Ovary (tissue), 9 donors: ENCODE results near the gene ZNF358. TPM values are rescaled to one million over a fixed set of nuclear protein-coding genes. Genes with fewer than 3 reads are reported as not detected.

Experiments
- DNase-seq, 5 donors: peaks; one replicate each; pipeline ENCODE4 v3.0.0-alpha.2; 2019 to 2020
- H3K27ac ChIP-seq, 2 donors: fragments of 200-600 bp; one replicate each; pipeline versions ENCODE4 v1.5.1 to v1.8.0; 2019 to 2022
- H3K27me3 ChIP-seq: fragments of 200-600 bp; one replicate; pipeline ENCODE4 v1.8.0; 2022
- H3K36me3 ChIP-seq: fragments of 200-600 bp; sonication (generic); one replicate; pipeline ENCODE4 v1.5.1; 2019
- H3K4me1 ChIP-seq: one replicate; pipeline ENCODE4 v1.8.1; 2013; ENCODE audit warnings: mild to moderate bottlenecking, moderate library complexity; ENCODE audit not compliant: insufficient read depth
- H3K4me3 ChIP-seq: fragments of 200-600 bp; sonication (generic); one replicate; pipeline ENCODE4 v1.5.1; 2017
- H3K9me3 ChIP-seq, 2 donors: fragments of 200-600 bp in 1 of 2; sonication (generic) in 1 of 2; one replicate each; pipeline versions ENCODE4 v1.5.1 to v1.8.1; 2013 to 2019; ENCODE audit warnings: mild to moderate bottlenecking in 1 of 2, moderate library complexity in 1 of 2
- EP300 ChIP-seq: sonication (generic); formaldehyde crosslinking; IDR thresholded peaks from one replicate; pipeline ENCODE4 v1.6.1; 2017; ENCODE audit warnings: antibody characterized with exemption
- POLR2A ChIP-seq: fragments of 450-650 bp; IDR thresholded peaks from one replicate; pipeline ENCODE4 v1.6.1; 2017; ENCODE audit warnings: antibody characterized with exemption, mild to moderate bottlenecking, moderate library complexity
- WGBS, 3 donors: extraction: QIAGEN DNeasy Blood & Tissue Kit in 1 of 3; methylation state at CpG; one replicate each; pipeline versions ENCODE4 v1.1.5 to v1.1.7; 2013 to 2017; 5-methylcytosine and 5-hydroxymethylcytosine counted together
- intact Hi-C, 4 donors: fragments of 100-400 bp; cut with DNase I; formaldehyde crosslinking; loops; one replicate each; pipeline versions ENCODE4 v1.11.0 to v1.15.1; 2022 to 2023
- polyA plus RNA-seq, 2 donors: library from polyadenylated mRNA; stranded (reverse); fragments of 200-250 nt in 1 of 2; fragments of 350-450 nt in 1 of 2; fragmentation: Illumina TruSeq in 1 of 2; extraction: RNeasy Lipid Tissue Mini Kit (QIAGEN cat#74804) in 1 of 2; gene quantifications; one replicate each; pipeline ENCODE4 v1.2.3, GENCODE V29; 2013 to 2014
- total RNA-seq, 7 donors: library from RNA; depleted of rRNA in 2 of 7; stranded (reverse); fragments of >200 nt in 2 of 7; fragmentation: NEBNext Ultra II Directional in 3 of 7; extraction: Animal tissue kit (Norgen Biotek cat#: 25700) in 3 of 7; gene quantifications; one replicate each; pipeline versions ENCODE4 v1.1.0 to v1.2.4, GENCODE V29; 2016 to 2023
- TF ChIP-seq, protein P1 (sequence below), 3 donors: fragments of 450-650 bp in 2 of 3; fragments of 200-600 bp in 1 of 3; IDR thresholded peaks; one replicate each; pipeline versions ENCODE4 v1.5.1 to v1.8.0; 2016 to 2022; ENCODE audit warnings: antibody characterized with exemption in 3 of 3, mild to moderate bottlenecking in 1 of 3
- donor health status: DM: no; HTN: no; CAD: no; lungs with moderate emphysema.
- donor health status: DM: no; HTN: no; CAD: no.
- donor health status: Bipolar disorder and iron deficiency.
- donor health status: DM: yes; HTN: yes; CAD: no.
- donor health status: DM: no; HTN: no; CAD: no.
- donor health status: DM: yes; HTN: yes; CAD: no.

The ZNF358 gene
- total and polyA plus RNA-seq, 9 donors: 9.2 to 112 (median 88.2) TPM

DNA sequence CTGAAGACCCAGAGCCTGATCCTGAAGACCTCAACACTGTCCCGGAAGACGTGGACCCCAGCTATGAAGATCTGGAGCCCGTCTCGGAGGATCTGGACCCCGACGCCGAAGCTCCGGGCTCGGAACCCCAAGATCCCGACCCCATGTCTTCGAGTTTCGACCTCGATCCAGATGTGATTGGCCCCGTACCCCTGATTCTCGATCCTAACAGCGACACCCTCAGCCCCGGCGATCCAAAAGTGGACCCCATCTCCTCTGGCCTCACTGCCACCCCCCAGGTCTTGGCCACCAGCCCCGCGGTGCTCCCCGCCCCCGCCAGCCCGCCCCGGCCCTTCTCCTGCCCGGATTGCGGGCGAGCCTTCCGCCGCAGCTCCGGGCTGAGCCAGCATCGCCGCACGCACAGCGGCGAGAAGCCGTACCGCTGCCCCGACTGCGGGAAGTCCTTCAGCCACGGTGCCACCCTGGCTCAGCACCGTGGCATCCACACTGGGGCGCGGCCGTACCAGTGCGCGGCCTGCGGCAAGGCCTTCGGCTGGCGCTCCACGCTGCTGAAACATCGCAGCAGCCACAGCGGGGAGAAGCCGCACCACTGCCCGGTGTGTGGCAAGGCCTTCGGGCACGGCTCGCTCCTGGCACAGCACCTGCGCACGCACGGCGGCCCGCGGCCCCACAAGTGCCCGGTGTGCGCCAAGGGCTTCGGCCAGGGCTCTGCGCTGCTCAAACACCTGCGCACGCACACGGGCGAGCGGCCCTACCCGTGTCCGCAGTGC lies 3.6 kb downstream of the ZNF358 start:
- Histone ChIP-seq H3K27ac (no peak overlapping the region), H3K9me3 (no peaks in the 10 kb centered on the region), H3K4me1 (peaks cover 20% of the 10 kb centered on the region), H3K4me3 (no peak overlapping the region), H3K27me3 (no peaks in the 10 kb centered on the region), H3K36me3 (no peaks in the 10 kb centered on the region)
- TF ChIP-seq EP300 (no peak), POLR2A (no peak)
- TF ChIP-seq, protein P1, sequence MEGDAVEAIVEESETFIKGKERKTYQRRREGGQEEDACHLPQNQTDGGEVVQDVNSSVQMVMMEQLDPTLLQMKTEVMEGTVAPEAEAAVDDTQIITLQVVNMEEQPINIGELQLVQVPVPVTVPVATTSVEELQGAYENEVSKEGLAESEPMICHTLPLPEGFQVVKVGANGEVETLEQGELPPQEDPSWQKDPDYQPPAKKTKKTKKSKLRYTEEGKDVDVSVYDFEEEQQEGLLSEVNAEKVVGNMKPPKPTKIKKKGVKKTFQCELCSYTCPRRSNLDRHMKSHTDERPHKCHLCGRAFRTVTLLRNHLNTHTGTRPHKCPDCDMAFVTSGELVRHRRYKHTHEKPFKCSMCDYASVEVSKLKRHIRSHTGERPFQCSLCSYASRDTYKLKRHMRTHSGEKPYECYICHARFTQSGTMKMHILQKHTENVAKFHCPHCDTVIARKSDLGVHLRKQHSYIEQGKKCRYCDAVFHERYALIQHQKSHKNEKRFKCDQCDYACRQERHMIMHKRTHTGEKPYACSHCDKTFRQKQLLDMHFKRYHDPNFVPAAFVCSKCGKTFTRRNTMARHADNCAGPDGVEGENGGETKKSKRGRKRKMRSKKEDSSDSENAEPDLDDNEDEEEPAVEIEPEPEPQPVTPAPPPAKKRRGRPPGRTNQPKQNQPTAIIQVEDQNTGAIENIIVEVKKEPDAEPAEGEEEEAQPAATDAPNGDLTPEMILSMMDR (IDR thresholded peaks at IDR 0.05): no peak
- intact Hi-C loops: loop anchor here in 1 of 4 donors (10.0 kb wide), 1 partner anchor 125 kb away; no protein-coding TSS in a partner anchor
- DNase-seq: peak in 1 of 5 donors; percentile 37
- 95 to 96% (median 95%) methylated on average over 66 to 74 of the region's 74 CpGs for WGBS, 3 donors

DNA sequence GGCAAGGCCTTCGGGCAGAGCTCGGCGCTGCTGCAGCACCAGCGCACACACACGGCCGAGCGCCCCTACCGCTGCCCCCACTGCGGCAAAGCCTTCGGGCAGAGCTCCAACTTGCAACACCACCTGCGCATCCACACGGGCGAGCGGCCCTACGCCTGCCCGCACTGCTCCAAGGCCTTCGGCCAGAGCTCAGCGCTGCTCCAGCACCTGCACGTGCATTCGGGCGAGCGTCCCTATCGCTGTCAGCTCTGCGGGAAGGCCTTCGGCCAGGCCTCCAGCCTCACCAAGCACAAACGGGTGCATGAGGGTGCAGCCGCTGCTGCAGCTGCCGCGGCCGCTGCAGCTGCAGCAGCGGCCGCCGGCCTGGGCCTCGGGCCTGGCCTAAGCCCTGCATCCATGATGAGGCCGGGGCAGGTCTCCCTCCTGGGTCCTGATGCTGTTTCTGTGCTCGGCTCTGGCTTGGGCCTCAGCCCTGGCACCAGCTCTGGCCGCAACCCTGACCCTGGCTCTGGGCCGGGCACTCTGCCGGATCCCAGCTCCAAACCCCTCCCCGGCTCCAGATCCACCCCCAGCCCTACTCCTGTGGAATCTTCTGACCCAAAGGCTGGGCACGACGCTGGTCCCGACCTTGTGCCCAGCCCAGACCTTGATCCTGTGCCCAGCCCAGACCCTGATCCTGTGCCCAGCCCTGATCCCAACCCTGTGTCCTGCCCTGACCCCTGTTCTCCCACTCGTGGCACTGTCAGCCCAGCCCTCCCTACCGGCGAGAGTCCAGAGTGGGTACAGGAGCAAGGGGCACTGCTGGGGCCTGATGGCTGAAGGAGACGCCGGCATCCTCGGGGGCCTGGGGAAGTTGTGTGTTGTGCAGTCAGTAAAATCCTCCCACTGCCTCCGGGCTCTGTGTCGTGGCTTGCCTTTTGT lies 4.5 kb downstream of the ZNF358 start:
- Histone ChIP-seq H3K27ac (no peak overlapping the region), H3K4me3 (no peak overlapping the region), H3K27me3 (no peaks in the 10 kb centered on the region), H3K4me1 (peaks cover 16% of the 10 kb centered on the region), H3K36me3 (no peaks in the 10 kb centered on the region), H3K9me3 (no peaks in the 10 kb centered on the region)
- DNase-seq: peak in 3 of 5 donors; percentile 42 to 61 (median 43)
- intact Hi-C loops: loop anchor here in 1 of 4 donors (10.0 kb wide), 1 partner anchor 126 kb away; no protein-coding TSS in a partner anchor
- WGBS, 3 donors: 73 to 82% (median 77%) methylated on average over 49 to 51 of the region's 51 CpGs
- TF ChIP-seq POLR2A (no peak), EP300 (no peak)
- TF ChIP-seq, protein P1 (IDR thresholded peaks at IDR 0.05): no peak

DNA sequence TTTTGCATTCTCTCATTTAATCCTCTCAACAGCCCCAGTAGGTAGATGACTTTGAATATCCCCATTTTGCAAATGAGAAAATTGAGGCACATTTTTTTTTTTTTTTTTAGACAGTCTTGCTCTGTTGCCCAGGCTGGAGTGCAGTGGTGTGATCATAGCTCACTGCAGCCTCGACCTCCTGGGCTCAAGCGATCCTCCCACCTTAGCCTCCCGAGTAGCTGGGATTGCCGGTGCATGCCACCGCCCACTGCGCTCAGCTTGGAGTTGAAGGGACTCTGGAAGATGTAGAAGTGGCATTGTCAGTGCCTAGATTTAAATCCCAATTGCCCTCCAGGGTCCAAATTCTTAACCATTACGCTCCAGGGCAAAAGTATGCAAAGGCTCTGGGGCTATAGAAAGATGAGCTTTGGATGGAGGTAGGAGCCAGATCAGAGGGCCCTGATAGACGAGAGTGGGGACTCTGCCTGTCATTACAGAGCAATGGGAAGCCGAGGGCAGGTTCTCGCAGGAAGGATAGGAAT lies 5.7 kb downstream of the ZNF358 start:
- Histone ChIP-seq H3K4me3 (no peak overlapping the region), H3K27ac (peak overlapping the region in 1 of 2 donors; percentile 51), H3K27me3 (no peaks in the 10 kb centered on the region), H3K36me3 (no peaks in the 10 kb centered on the region), H3K9me3 (no peaks in the 10 kb centered on the region), H3K4me1 (peaks cover 16% of the 10 kb centered on the region)
- DNase-seq: no peak
- intact Hi-C loops: loop anchor here in 1 of 4 donors (10.0 kb wide), 1 partner anchor 127 kb away; no protein-coding TSS in a partner anchor
- WGBS, 3 donors: 30 to 35% (median 31%) methylated on average over 10 of the region's 10 CpGs
- TF ChIP-seq EP300 (no peak), POLR2A (no peak)
- TF ChIP-seq, protein P1 (IDR thresholded peaks at IDR 0.05): no peak
